ENCODE measurements around the gene SSUH2.
"Not testable (repeated sequence)": the region's sequence is repeated elsewhere in the genome, so short reads cannot be mapped to it uniquely, and the experiment has no call there.

The SSUH2 gene, protein sequence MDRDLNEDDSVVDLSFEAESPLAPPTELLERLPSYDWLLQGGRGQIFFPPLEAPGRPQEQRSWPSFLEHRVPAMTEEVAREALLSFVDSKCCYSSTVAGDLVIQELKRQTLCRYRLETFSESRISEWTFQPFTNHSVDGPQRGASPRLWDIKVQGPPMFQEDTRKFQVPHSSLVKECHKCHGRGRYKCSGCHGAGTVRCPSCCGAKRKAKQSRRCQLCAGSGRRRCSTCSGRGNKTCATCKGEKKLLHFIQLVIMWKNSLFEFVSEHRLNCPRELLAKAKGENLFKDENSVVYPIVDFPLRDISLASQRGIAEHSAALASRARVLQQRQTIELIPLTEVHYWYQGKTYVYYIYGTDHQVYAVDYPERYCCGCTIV

DNA sequence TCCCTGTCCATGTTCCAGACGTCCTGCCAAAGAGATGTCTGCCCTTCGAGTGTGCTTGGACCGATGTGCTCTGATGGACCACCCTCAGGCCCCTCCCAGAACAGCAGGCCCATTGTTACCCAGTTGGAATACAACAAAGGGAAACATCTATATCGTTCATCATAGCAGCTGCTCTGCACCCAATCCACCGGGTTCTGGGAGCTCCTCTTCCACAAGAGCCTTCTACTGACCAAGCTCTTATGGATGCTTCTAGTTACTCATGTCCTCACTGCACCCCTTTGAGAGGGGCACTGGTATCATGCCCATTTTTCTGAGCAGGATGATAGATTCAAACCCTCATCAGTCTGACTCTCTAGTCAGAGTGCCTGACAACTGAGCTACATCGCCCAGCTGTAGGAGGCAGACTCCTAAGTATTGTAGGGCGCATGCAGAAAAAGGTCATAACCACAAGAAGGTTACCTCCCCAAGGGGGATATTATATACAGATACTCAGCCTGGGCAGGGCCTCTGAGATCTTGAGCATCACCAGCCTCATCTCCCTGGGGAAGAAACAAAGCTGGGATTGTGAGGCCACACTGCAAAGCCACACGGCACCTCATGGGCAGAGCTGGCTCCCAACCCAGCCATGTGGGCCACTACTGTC lies at the start of gene SSUH2:
Gene SSUH2, minus strand, starts transcription at position 51 of the 643 bp plus-strand sequence. Its CDS starts 40 bp downstream, at position 11.
- FAIRE-seq = no peak

DNA sequence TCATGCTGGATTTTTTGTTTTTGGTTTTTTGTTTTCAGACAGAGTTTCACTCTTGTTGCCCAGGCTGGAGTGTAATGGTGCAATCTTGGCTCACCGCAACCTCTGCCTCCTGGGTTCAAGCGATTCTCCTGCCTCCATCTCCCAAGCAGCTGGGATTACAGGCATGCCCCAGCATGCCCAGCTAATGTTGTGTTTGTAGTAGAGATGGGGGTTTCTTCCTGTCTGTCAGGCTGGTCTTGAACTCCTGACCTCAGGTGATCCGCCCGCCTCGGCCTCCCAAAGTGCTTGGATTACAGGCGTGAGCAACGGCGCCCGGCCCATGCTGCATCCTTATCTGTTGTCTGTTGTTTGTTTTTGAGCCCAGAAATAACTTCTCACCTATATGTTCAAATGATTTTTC lies 46.7 kb upstream of the SSUH2 start:
- FAIRE-seq = not testable (repeated sequence)

DNA sequence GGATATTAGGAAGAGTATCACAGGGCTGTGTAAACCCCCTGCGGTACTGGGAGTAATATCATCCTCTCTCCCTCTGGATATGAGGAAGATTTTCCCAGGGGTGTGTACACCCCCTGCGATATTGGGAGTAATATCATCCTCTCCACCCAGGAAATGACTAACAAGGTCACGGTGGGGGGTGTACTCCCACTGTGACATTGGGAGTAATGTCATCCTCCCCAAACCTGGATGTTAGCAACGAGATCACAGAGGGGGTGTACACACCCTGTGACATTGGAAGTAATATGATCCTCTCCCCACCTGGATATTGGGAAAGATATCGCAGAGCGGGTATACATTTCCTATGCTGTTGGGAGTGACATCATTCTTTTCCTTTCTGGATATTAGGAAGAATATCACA lies 40.4 kb upstream of the SSUH2 start:
- not testable (repeated sequence) for FAIRE-seq

DNA sequence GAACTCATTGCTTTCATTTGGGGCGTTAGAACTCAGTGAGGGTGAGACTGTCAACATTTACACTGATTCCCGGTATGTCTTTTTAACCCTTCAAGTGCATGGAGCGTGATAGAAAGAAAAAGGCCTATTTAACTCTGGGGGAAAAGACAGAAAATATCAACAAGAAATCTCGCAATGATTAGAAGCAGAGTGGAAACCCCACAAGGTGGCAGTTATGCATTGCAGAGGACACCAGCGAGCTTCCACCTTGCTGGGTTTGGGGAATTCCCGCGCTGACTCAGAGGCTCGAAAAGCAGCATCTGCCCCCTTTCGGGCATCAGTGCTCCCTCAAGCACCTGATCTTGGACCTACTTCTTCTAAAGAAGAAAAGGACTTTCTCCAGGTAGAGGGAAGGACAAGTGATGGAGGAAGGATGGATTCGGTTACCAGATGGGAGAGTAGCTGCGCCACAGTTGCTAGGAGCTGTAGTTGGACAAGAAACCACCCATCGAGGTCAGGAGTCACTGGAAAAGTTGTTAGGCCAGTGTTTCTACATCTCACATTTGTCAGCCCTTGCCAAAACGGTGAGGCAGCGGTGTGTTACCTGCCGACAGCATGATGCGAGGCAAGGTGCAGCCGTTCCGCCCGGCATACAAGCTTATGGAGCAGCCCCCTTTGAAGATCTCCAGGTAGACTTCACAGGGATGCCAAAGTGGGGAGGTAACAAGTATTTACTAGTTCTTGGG lies 38.4 kb upstream of the SSUH2 start:
- not testable (repeated sequence) for FAIRE-seq

DNA sequence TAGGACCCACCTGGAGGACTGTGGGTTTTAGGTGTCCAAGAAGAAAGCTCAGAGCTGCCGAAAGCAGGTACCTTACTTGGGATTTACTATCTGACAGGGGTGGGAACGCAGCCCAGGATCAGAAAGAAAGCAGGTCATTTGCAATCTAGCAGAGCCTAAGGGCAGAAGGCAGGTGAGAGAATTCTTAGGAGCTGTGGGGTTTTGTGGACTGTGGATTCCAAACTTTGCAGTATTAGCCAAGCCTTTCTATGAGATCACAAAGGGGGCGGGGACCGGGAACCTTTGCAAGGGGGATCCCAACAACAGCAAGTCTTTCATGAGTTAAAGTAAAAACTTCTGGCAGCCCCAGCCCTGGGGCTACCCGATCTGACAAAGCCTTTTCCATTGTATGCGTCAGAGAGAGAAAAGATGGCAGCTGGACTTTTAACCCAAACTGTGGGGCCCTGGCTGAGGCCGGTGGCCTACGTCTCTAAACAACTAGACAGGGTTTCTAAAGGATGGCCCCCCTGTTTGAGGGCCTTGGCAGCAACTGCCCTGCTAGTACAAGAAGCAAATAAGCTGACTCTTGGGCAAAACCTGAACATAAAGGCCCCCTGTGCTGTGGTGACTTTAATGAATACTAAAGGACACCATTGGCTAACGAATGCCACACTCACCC lies 37.4 kb upstream of the SSUH2 start:
- not testable (repeated sequence) for FAIRE-seq

DNA sequence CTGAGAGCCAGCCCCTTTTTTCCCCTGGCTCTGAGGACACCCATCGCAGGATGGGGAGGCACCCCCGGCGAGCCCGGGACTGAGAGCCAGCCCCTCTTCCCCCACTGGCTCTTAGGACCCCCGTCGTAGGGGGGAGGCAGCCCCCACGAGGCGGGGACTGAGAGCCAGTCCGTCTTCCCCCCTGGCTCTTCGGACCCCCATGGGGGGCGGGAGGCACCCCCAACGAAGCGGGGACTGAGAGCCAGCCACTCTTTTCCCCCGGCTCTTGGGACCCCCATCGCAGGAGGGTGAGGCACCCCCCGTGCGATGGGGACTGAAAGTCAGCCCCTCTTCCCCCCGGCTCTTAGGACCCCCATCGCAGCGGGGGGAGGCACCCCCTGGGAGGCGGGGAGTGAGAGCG lies 36.8 kb upstream of the SSUH2 start:
- no peak for FAIRE-seq

DNA sequence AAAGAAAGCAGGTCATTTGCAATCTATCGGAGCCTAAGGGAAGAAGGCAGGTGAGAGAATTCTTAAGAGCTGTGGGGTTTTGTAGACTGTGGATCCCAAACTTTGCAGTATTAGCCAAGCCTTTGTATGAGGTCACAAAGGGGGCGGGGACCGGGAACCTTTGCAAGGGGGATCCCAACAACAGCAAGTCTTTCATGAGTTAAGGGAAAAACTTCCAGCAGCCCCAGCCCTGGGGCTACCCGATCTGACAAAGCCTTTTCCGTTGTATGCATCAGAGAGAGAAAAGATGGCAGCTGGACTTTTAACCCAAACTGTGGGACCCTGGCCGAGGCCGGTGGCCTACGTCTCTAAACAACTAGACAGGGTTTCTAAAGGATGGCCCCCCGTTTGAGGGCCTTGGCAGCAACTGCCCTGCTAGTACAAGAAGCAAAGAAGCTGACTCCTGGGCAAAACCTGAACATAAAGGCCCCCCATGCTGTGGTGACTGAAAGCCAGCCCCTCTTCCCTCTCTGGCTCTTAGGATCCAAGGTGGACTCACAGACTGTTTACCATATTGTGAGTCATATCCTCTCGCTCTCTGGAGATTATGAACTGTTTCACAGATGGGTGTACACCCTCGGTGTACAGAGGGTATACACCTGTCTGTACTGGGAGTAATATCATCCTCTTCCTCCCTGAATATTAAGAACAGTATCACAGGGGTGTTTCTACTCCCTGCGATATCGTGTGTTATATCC lies 35.4 kb upstream of the SSUH2 start:
- not testable (repeated sequence) for FAIRE-seq

DNA sequence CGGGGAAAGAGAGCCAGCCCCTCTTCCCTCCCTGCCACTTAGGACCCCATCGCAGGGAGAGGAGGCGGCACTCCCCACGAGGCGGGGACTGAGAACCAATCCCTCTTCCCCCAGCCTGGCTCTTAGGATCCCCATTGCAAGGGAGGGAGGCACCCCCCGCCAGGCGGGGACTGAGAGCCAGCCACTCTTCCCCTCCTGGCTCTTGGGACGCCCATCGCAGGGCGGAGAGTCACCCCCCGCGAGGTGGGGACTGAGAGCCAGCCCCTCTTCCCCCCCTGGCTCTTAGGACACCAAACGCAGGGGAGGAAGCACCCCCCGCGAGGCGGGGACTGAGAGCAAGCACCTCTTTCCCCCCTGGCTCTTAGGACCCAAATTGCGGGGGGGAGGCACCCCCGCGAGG lies 34.2 kb upstream of the SSUH2 start:
- FAIRE-seq = no peak

DNA sequence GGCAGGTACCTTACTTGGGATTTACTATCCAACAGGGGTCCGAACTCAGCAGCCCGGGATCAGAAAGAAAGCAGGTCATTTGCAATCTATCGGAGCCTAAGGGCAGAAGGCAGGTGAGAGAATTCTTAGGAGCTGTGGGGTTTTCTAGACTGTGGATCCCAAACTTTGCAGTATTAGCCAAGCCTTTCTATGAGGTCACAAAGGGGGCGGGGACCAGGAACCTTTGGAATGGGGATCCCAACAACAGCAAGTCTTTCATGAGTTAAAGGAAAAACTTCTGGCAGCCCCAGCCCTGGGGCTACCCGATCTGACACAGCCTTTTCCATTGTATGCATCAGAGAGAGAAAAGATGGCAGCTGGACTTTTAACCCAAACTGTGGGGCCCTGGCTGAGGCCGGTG lies 32.7 kb upstream of the SSUH2 start:
- FAIRE-seq = not testable (repeated sequence)

DNA sequence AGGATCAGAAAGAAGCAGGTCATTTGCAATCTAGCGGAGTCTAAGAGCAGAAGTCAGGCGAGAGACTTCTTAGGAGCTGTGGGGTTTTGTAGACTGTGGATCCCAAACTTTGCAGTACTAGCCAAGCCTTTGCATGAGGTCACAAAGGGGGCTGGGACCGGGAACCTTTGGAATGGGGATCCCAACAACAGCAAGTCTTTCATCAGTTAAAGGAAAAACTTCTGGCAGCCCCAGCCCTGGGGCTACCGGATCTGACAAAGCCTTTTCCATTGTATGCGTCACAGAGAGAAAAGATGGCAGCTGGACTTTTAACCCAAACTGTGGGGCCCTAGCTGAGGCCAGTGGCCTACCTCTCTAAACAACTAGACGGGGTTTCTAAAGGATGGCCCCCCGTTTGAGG lies 31.0 kb upstream of the SSUH2 start:
- FAIRE-seq = not testable (repeated sequence)

DNA sequence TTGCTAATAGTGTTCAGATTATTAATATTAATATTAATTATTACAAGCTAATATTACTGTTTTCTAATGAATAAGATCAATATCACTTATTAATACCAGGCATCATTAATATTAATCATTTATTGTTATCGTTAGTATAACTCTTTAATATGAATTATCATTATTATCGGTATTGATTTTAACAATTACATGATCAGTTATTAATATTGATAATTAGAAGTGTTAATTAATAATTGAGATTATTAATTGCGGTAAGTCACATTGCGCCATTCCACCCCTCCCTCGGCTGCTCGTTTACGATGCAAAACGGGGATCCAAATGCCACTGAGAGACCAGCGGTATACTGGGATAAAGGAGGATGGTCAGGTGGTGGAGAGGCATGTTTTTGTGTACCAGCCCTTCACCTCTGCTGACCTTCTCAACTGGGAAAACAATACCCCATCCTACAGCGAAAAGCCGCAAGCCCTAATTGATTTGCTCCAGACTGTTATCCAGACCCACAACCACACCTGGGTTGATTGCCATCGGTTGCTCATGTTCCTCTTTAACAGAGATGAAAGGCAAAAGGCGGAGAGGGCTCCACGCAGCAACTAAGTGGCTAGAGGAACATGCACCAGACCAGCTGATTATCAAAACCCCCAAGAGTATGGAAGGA lies 28.6 kb upstream of the SSUH2 start:
- no peak for FAIRE-seq

DNA sequence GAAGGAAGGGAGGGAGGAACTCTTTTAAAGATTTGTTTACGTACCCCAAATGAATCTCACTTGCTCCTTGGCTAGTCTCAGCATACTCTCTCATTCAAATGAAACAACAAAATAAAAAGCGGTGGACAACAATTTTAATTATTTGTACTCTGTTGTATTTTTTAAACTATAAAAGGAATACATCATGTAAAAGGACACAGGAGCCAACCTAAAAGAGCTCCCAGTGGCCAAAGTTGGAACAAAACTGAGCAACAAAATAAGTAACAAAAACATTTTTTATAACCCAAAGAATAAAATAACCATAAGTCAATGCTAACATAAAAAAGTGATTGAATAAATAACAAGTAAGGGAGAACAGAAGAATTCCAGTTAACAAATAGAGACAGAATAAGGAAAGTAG lies 24.4 kb upstream of the SSUH2 start:
- FAIRE-seq = no peak

DNA sequence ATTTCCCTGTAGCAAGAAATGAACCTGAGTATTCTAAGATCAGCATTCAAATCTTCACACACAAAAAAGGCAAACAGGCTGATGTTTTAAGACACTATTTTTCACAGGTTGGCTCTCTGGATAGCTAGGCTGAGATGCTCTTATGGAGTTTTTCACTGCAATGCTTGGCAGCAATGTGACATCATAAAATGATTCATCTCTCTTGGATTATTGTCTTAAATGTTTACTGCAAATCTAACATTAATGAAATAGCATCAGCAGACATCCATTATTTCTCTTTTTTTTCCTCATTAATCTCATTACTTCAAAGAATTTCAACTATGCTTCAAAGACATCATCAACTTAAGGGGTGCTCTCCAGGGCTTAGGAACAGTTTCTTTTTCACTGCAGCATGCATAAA lies 23.6 kb upstream of the SSUH2 start:
- FAIRE-seq = no peak

DNA sequence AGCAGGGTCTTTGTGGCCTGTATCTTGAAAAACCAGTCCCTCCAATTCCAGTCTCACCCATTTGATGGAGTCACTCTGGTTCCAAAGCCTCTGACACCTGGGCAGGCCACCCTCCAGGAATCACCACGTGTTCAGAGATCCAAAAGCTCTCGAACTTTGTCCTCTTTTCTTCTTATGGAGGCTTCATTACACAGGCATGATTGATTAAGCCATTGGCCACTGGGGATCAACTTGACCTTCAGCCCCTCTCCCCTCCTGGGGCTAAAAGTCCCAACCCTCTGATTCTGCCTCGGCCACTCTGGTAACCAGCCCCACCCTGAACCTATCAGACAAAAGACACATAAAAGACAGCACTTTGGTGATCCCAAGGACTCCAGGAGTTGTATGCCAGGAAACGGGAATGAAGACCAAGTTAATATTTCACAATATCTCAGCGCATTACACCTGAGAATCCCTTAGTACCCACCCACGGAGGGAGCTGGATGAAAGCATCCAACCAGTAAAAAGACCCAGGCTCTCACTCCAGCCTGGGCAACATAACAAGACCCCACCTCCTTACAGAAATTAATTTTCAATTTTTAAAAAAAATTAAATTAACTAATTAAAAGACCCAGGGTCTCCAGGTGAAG lies 23.0 kb upstream of the SSUH2 start:
- FAIRE-seq = no peak

DNA sequence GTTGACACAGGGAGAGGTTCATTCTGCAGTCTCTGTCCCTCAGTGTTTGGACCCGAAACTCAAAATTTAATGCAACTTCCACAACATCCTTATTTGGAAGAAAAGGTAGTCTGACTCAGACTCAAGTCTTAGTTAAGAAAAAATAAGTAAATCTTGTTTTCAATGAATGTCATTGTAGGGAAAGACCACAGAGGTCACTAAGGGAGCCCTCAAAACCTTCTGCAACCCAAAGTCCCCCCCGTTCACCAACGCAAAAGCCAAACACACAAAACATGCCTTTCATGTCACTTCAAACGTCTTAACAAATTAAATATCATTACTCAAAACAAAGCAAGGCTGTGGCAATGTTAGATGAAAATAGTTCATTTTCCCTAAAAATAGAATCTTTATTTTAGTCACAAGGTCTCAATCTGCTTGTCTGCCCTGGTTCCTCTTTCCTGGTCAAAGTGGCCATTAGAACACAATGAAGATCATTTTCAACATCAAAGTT lies 20.9 kb upstream of the SSUH2 start:
- no peak for FAIRE-seq

DNA sequence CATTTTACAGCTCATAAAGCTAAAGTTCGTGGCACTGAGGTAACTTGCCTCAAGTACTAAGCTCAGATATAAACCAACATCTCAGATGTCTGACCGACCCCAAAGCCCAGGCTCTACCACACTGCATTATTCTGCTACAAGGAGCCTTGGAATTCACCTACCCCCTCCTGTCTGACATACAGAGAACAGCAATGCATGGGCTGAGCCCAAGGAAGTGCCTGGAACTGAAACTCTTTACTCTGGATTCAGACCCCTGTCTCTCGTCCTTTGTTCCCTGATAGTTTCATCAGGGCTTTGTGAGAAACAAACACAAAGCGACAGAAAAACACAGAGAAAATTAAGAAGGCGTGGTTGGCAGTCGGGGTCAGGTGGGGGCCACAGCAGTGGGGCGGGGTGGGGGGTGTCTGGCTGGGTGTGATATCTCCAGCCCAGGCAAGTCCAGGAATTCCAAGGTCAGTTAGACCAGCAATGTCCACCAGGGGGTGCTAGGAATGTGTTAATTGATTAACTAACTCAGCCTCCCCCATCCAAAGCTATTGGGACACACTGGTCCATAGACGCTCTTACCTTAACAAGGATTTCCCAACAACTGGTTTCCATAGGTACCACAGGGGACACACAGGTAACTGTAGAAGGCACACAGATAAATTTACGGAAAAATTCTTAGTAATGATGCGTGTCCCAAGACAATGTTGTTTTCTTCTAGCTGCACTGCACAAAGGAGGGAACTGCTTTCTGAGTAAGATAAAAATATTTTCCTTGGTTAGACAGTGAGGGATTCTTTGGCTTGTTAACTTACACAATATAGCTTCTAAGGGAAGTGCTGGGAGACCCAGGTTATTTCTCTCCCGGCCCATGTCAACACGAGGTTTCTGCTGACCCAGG lies 18.8 kb upstream of the SSUH2 start:
- no peak for FAIRE-seq

DNA sequence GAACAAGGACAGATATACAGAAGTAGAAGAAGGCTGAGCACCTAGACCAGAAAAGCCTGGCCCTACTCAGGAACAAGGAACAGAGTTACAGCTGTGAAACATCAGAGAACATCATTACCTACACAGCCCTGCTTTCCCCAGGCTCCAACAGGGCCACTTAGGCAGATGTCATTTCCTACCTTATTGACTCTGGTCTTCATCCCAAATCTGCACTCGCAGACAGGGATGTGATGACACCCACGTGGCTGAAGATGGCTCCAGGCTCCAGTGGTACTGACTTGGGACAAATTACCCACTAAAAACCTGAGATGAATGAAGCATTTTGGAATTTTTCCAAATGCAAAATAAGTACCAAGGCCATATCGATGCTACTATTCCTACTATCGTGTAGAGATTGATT lies 18.0 kb upstream of the SSUH2 start:
- FAIRE-seq = no peak

DNA sequence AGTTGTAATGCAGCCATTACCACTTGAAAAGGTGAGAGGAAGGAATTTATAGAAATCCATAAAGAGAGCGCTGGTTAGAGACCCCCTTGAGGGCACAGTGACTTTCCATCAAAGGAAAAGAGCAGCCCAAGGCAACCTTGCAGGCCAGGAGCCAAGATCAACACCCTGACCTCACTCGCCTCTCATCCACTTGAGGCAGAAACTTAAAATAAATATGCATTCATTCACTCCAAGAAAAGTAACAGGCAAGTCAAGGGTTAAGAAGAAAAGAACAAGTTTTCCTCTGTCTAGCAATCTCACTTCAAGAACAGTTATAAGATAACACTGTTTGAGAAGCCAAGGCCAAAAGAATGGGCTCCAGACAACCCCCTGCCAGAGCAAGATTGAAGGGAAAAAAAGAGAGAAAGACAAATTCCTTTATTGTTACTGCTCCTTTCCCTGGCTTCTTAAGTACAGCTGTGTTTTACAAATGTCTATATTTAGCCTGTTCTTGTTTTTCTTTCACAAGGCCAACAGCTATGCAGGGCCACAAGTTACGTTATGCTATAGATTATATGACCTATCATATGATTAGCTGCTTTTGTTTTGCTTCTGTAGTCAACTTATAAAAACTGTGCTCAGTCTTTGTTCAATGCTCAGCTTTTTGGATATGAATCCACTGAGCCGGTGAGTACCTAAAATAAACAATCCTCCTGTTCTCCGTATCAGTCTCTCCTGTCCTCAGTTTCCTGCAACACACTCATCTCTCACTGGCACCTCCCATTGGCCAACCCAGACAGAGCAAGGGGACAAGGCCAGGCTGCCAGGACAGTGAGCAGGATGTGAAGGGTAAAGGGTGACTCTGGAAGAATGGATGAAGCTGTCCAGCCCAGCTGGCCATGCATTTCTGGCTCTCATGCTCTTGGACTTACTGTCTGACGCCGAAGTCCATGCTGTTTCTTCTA lies 15.8 kb upstream of the SSUH2 start:
- no peak for FAIRE-seq

DNA sequence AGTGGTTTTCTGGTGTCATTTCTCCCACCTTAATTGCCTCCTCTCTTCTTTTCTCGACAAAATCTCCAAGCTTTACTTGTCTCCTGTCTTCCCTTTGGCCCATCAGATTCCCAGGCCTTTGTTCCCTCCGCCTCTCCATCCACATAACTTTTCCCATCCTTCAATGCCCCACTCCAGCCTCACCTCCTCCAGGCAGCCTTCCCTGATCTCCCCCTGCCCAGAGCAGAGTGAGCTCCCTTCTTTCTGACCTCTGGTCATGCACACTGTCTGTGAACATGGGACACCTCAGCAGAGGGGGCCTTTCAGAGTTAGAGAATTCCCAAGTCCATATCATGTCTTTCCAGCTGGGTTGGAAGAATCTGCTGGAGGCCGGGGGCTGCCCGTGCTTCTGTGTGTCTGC lies 14.6 kb upstream of the SSUH2 start:
- FAIRE-seq = no peak

All from islet of Langerhans (tissue), 1 donor.